ENCODE data around the gene JARID2.

The JARID2 gene

DNA sequence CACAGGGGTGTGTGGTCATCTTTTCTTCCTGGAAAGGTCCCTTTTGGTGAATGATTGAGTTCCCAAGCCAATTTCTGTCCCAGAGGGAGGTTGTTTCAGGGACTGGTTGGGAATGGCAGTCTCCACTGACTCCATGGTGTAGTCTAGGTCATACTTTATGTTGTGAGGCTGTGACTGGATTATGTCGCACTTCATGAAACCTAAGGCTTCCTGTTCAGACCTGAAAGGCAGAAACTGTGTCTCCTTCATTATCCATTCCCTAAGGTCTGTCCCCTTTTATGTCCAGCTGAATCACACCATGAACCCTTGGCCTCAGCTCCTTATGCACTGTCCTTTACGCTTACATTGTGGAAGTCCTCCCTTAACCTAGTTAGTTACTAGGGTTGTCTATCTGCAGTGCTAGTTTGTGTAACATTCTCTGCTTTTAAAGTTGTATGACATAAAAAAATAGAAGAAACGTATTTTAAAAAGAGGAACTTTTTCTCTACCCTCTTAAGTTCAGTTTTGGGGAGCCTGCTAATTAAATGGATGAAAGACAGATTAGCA lies 191.3 kb downstream of the JARID2 start:
- no peak overlapping the region for H3K4me3 ChIP-seq (ENCODE audit: low read depth, low read length)
- TF ChIP-seq CTCF (IDR thresholded peaks at IDR 0.05; ENCODE audit: control insufficient read depth, extremely low read depth, insufficient read depth): no peak
- no peak for DNase-seq (ENCODE audit: low read depth)

GRCh38 chr6:15439410-15440025 lies 193.6 kb downstream of the JARID2 start:
- no peak for TF ChIP-seq CTCF (IDR thresholded peaks at IDR 0.05; ENCODE audit: control insufficient read depth, extremely low read depth, insufficient read depth)
- DNase-seq (ENCODE audit: low read depth): no peak
- H3K4me3 ChIP-seq (ENCODE audit: low read depth, low read length): no peak overlapping the region

DNA sequence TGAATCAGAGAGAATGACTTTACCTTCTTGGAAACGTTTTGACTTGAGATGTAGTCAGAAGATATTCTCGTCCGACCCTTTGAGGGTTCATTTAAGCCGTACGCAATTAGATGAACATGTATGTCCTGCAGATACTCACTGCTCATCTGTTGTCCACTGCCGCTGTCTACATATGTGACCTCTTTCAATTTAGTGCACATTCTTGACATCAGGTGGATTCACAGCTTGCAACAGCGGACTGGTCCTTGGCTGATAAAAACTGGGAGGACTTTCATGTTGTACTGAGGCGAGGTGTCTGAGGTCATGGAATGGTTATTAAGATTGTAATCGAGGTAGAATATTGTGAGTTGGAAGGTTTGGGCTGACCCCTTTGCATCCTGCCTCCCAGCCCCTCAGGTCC lies 194.2 kb downstream of the JARID2 start:
- TF ChIP-seq CTCF (IDR thresholded peaks at IDR 0.05; ENCODE audit: control insufficient read depth, extremely low read depth, insufficient read depth): no peak
- no peak for DNase-seq (ENCODE audit: low read depth)

GRCh38 chr6:15441215-15441868 lies 195.5 kb downstream of the JARID2 start:
- DNase-seq (ENCODE audit: low read depth): no peak
- H3K4me3 ChIP-seq (ENCODE audit: low read depth, low read length): no peak overlapping the region
- peak; percentile 80 for TF ChIP-seq CTCF (IDR thresholded peaks at IDR 0.05; ENCODE audit: control insufficient read depth, extremely low read depth, insufficient read depth)

More for the DNA sequence above, 194.2 kb downstream of the JARID2 start:
- no peak overlapping the region for H3K4me3 ChIP-seq (ENCODE audit: low read depth, low read length)

DNA sequence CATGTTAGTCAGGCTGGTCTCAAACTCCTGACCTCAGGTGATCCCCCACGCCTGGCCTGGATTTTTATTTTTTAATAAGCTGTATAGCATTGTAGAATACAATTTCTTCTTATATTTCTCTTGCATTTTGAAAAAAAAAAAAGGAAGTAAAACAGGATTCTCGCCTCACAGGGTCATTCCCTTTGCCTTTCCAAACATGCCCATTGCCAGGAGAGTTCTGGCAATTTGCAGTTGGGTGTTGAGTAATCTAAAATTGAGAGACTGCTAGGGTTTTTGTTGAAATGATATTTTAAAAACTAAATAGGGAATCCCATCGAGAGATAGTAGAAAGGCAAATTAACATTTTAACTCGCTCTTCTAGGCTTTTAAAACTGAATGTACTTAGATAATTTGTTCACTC lies 196.1 kb downstream of the JARID2 start:
- no peak for DNase-seq (ENCODE audit: low read depth)
- H3K4me3 ChIP-seq (ENCODE audit: low read depth, low read length): no peak overlapping the region
- no peak for TF ChIP-seq CTCF (IDR thresholded peaks at IDR 0.05; ENCODE audit: control insufficient read depth, extremely low read depth, insufficient read depth)

- no peak overlapping the region for H3K4me3 ChIP-seq (ENCODE audit: low read depth, low read length)
- no peak for DNase-seq (ENCODE audit: low read depth)
- TF ChIP-seq CTCF (IDR thresholded peaks at IDR 0.05; ENCODE audit: control insufficient read depth, extremely low read depth, insufficient read depth): no peak
Measured at GRCh38 chr6:15442467-15442866, 196.6 kb downstream of the JARID2 start.
